H1 (cell line): ENCODE results near the gene MCAT. TPM values are rescaled to one million over a fixed set of nuclear protein-coding genes. Genes with fewer than 3 reads are reported as not detected.

Experiments used
- BCL11A ChIP-seq, 2 experiments: IDR thresholded peaks; one replicate each; pipeline ENCODE4 v1.6.1; 2011; ENCODE audit warnings: low read depth in 2 of 2, low read length in 2 of 2, mild to moderate bottlenecking in 2 of 2
- CBX5 ChIP-seq: fragments of 300-800, 300-1000 bp; sonication (generic); IDR thresholded peaks from 2 replicates; pipeline ENCODE4 v1.7.1; 2016; ENCODE audit warnings: antibody characterized with exemption, low read length, low read depth
- NRF1 ChIP-seq: IDR thresholded peaks from 2 replicates; pipeline ENCODE4 v1.6.1; 2011; ENCODE audit warnings: mild to moderate bottlenecking, low read depth, low read length, improper control_type of control experiment
- RBBP5 ChIP-seq: IDR thresholded peaks from 2 replicates; pipeline ENCODE4 v1.7.1; 2012; ENCODE audit warnings: low read depth, mild to moderate bottlenecking, inconsistent platforms, low read length, moderate library complexity, borderline replicate concordance
- SUZ12 ChIP-seq: fragments of 200-600 bp; sonication (generic); IDR thresholded peaks from 2 replicates; pipeline ENCODE4 v1.6.1; 2012; ENCODE audit warnings: mild to moderate bottlenecking, inconsistent platforms, low read length, moderate library complexity, mixed read lengths
- TBP ChIP-seq: IDR thresholded peaks from 2 replicates; pipeline ENCODE4 v1.6.1; 2011; ENCODE audit warnings: low read depth, low read length, improper control_type of control experiment
- ZNF274 ChIP-seq: IDR thresholded peaks from 2 replicates; pipeline ENCODE4 v1.7.0; 2012; ENCODE audit warnings: low read length, borderline replicate concordance; ENCODE audit errors: extremely low read depth
- polyA plus RNA-seq, 7 experiments: library from polyadenylated mRNA; depleted of rRNA in 3 of 7; stranded (reverse) in 5 of 7; unstranded in 2 of 7; fragments of >200 nt in 5 of 7; fragments of 200-250 nt in 2 of 7; gene quantifications; 1 replicate in 5 of 7; 2 replicates in 1 of 7; 4 replicates in 1 of 7; pipeline versions ENCODE4 v1.2.1 to v1.2.3, GENCODE V29; 2011 to 2013; ENCODE audit warnings: missing spikeins in 2 of 7, mixed read lengths in 2 of 7
- total RNA-seq: library from RNA; stranded (reverse); fragmentation: NEBNext Ultra II Directional; extraction: Animal tissue kit (Norgen Biotek cat#: 25700); gene quantifications from 2 replicates; pipeline ENCODE4 v1.2.1, GENCODE V29; 2021
- TF ChIP-seq, protein P1 (sequence below): fragments of 300-600 bp; sonication (generic); IDR thresholded peaks from 2 replicates; pipeline ENCODE4 v1.7.1; 2012; ENCODE audit warnings: low read length, moderate library complexity, mild to moderate bottlenecking, inconsistent platforms; ENCODE audit not compliant: insufficient replicate concordance
- TF ChIP-seq, protein P2 (sequence below): IDR thresholded peaks from 2 replicates; pipeline ENCODE4 v1.6.1; 2011; ENCODE audit warnings: low read length, improper control_type of control experiment

Gene MCAT
- total and polyA plus RNA-seq, 2 of the 8 experiments (the other 6 are each of a cell fraction or from before 2014, with no cell fraction given): 15.8 to 17.4 TPM

DNA sequence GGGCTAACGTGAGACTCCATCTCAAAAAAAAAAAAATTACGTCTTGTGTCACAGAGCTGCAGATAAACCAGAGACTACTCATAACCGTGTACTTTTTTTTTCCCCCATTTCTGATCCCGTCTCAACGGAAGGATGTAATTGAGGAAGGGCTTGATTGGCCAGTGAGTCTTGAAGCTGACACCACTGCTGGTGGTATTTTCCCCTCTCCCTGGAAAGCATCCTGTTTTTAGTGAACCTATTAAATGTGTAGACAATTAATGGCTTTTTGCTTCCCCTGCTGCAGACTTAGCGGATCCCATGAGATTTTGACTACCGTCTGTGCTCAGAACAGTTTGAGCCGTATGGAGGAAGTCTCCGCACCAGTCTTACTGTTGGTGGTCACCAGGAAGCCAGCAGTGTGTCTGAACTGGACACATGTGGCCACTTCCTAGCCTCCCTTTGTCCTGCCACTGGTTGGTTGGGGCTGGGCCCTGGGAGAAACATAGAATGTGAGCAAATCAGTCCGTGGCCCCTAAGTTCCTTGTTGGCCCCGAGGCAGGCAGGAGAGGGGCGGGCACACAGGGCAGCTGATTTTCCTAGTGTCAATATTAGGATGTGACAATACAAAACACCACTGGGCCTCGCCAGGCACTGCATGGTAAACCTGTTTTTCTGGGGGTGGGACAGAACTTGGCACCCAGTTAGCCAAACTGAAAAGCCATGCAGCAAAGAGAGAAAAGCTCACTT is 29.5 kb downstream of the MCAT start (continued):
- TF ChIP-seq, protein P1, sequence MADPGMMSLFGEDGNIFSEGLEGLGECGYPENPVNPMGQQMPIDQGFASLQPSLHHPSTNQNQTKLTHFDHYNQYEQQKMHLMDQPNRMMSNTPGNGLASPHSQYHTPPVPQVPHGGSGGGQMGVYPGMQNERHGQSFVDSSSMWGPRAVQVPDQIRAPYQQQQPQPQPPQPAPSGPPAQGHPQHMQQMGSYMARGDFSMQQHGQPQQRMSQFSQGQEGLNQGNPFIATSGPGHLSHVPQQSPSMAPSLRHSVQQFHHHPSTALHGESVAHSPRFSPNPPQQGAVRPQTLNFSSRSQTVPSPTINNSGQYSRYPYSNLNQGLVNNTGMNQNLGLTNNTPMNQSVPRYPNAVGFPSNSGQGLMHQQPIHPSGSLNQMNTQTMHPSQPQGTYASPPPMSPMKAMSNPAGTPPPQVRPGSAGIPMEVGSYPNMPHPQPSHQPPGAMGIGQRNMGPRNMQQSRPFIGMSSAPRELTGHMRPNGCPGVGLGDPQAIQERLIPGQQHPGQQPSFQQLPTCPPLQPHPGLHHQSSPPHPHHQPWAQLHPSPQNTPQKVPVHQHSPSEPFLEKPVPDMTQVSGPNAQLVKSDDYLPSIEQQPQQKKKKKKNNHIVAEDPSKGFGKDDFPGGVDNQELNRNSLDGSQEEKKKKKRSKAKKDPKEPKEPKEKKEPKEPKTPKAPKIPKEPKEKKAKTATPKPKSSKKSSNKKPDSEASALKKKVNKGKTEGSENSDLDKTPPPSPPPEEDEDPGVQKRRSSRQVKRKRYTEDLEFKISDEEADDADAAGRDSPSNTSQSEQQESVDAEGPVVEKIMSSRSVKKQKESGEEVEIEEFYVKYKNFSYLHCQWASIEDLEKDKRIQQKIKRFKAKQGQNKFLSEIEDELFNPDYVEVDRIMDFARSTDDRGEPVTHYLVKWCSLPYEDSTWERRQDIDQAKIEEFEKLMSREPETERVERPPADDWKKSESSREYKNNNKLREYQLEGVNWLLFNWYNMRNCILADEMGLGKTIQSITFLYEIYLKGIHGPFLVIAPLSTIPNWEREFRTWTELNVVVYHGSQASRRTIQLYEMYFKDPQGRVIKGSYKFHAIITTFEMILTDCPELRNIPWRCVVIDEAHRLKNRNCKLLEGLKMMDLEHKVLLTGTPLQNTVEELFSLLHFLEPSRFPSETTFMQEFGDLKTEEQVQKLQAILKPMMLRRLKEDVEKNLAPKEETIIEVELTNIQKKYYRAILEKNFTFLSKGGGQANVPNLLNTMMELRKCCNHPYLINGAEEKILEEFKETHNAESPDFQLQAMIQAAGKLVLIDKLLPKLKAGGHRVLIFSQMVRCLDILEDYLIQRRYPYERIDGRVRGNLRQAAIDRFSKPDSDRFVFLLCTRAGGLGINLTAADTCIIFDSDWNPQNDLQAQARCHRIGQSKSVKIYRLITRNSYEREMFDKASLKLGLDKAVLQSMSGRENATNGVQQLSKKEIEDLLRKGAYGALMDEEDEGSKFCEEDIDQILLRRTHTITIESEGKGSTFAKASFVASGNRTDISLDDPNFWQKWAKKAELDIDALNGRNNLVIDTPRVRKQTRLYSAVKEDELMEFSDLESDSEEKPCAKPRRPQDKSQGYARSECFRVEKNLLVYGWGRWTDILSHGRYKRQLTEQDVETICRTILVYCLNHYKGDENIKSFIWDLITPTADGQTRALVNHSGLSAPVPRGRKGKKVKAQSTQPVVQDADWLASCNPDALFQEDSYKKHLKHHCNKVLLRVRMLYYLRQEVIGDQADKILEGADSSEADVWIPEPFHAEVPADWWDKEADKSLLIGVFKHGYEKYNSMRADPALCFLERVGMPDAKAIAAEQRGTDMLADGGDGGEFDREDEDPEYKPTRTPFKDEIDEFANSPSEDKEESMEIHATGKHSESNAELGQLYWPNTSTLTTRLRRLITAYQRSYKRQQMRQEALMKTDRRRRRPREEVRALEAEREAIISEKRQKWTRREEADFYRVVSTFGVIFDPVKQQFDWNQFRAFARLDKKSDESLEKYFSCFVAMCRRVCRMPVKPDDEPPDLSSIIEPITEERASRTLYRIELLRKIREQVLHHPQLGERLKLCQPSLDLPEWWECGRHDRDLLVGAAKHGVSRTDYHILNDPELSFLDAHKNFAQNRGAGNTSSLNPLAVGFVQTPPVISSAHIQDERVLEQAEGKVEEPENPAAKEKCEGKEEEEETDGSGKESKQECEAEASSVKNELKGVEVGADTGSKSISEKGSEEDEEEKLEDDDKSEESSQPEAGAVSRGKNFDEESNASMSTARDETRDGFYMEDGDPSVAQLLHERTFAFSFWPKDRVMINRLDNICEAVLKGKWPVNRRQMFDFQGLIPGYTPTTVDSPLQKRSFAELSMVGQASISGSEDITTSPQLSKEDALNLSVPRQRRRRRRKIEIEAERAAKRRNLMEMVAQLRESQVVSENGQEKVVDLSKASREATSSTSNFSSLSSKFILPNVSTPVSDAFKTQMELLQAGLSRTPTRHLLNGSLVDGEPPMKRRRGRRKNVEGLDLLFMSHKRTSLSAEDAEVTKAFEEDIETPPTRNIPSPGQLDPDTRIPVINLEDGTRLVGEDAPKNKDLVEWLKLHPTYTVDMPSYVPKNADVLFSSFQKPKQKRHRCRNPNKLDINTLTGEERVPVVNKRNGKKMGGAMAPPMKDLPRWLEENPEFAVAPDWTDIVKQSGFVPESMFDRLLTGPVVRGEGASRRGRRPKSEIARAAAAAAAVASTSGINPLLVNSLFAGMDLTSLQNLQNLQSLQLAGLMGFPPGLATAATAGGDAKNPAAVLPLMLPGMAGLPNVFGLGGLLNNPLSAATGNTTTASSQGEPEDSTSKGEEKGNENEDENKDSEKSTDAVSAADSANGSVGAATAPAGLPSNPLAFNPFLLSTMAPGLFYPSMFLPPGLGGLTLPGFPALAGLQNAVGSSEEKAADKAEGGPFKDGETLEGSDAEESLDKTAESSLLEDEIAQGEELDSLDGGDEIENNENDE: no peak
- TF ChIP-seq ZNF274: no peak
- TF ChIP-seq TBP: no peak
- TF ChIP-seq RBBP5: no peak
- TF ChIP-seq NRF1: no peak
- TF ChIP-seq CBX5: no peak
- TF ChIP-seq, protein P2, sequence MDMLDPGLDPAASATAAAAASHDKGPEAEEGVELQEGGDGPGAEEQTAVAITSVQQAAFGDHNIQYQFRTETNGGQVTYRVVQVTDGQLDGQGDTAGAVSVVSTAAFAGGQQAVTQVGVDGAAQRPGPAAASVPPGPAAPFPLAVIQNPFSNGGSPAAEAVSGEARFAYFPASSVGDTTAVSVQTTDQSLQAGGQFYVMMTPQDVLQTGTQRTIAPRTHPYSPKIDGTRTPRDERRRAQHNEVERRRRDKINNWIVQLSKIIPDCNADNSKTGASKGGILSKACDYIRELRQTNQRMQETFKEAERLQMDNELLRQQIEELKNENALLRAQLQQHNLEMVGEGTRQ: no peak
- no peak for TF ChIP-seq BCL11A (IDR thresholded peaks at IDR 0.05; ENCODE audit: low read depth in 2 of 2, low read length in 2 of 2)
- TF ChIP-seq SUZ12: no peak
